Measurements from ENCODE around the gene SSUH2.

The SSUH2 gene

GRCh38 chr3:8578282-8578681 is 66.3 kb downstream of the SSUH2 start:
- no peak for DNase-seq

GRCh38 chr3:8576841-8577571 is 67.6 kb downstream of the SSUH2 start:
- DNase-seq: no peak

- no peak for DNase-seq
Measured at GRCh38 chr3:8576436-8576835, 68.2 kb downstream of the SSUH2 start.

- DNase-seq: no peak
Measured at GRCh38 chr3:8575364-8576104, 69.1 kb downstream of the SSUH2 start.

DNA sequence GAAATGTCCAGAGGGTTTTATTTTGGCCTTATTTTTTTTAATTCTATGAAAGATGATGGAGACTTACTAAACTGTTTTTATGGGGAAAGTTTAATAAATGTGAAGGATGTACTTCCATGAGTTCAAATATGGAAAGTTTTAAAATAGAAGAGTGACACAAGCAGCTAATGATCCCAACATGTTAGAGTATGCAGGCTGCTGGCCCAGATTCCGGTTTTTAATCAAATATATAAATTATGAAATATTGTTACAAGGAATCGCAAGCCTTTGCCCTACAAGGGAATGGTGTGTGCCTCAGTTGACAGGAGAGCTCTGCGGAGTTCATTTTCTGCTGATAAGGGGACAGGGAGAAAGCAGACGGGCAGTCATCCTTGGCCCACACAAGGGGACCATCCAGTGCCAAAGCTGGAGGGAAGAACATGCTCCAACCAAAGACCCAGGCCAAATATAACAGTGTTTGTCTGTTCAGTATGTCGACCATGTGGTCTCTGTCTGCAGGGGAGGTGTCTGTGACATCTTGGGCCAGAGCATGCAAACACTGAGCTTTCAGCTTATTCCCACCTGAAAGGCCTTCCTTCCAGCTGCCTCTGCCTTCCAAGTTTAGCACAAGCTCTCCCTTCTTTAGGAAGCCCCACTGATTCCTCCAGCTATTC is 69.8 kb downstream of the SSUH2 start:
- no peak for DNase-seq

DNA sequence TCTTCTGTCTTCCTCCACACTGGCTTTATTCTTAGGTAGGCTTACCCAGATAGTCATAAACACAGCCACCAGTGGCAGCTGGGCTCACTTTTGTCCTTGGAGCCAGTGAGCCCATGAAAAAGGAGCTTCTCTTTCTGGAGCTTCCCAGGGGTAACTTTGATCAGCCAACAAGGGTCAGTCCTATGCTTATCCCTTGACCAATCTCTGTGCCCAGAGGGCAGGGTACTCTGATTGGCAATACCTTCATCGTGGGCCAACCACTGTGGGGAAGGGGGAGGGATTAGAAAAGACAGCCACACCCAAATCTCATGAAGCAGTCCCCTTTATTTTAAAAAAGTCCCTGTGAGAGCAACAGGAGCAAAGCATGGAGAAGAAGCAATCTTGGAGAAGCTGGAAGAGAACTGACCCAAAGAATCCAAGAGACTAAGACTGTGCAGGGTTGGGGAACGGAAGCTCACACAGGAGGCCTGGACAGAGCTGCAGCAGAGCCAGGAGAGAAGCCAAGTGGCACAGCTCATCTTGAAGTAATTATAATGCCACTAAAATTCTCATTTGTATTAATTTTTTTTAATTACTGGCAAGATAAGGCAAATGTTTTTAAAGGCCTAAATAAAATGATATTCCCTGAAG is 70.4 kb downstream of the SSUH2 start:
- DNase-seq: no peak

DNA sequence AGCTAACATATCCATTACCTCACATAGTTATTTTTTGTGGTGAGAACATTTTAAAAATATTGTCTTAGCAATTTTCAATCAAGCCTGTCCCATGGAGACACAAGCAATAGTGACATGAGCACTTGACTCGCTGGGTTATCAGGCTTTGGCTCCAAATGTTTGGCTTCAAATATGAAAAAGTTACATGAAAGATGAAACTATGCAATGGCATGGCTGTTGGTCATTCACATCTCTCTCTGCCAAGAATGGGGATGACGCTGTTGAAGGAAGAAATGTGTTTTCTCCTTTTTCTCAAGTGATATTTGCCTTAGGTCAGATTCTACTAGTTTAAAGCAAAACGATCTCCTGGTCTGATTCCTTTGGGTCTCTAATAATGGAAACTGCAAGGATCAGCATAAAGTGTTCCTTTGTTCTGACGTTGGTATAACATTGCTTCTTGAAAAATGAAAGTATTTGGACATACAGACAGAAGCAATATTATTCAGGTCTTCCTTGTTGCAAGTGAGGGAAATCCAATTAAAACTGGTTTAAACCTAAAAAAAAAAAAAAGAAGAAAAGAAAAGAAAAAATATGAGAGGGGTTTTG is 71.2 kb downstream of the SSUH2 start:
- no peak for DNase-seq

DNA sequence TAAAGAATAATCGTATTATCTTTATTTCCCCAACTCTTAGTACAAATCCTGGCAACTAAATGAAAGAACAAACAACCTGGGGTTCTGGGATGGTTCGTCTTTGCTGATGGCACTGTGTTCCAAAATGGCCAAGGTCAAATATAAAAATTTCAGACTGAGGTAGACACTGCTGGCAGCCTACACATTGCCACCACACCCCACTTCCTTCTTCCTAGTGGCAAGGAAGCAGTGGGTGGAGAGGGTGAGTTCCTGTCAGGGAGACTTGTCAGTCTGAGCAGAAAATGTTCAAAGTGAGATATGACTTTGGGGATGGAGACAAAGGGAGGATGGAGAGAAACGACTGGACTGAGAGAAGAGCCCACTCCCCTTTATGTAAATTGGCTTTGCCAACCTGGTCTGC is 73.3 kb downstream of the SSUH2 start:
- peak; percentile 2 for DNase-seq
